ENCODE results near the gene COA5. TPM values are rescaled to one million over a fixed set of nuclear protein-coding genes. Genes with fewer than 3 reads are reported as not detected.
A peak's percentile ranks its signal among the peaks of the same experiment; 100 is the strongest.

Gene COA5
- total RNA-seq, 6 experiments from 2014 or later = 12.5 to 16.9 (median 15.7) TPM

DNA sequence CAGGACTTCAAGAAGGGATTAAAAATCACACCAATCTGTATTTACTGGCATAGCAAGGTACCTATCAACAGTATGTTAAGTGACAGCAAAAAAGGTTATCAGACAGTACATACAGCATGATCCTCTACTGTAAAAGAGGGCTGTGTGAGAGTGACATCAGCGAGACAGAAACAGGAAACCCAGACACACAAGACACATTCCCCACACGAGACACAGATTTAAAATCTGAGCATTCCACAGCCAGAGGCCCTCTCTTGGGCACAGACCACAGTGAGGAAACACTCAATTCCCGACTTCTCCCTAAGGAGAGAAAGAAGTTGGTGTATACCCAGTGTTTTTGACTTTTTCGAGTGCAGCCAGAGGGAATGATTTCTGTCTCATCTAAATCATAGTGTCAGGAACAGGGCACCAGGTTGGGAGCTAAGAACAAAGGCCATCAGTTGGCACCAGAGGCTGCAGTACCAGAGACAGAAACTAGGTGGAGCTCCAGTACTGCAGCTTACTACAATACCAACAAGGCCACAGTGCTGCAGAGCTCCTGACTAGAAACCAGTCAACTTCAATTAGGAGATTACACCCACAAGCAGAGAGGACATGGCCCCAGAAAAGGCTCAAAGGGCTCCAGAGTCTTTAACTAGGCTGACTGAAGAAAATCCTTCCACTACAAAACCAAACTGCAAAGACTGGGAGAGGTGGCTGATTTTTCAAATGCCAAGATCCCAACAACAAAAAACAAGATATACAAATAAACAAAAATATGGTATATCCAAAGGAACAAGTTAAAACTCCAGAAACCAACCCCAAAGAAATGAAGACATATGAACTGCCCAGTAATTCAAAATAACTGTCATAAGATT is 41.1 kb upstream of the COA5 start:
- TF ChIP-seq CTCF (IDR thresholded peaks at IDR 0.05) = peak; percentile 99
- H3K27ac Mint-ChIP-seq = no peak overlapping the region
- no peaks in the 10 kb centered on the region for H3K9me3 Mint-ChIP-seq
- H3K4me1 Mint-ChIP-seq (ENCODE audit: low read depth) = no peaks in the 10 kb centered on the region
- DNase-seq = peak; percentile 65
- H3K36me3 Mint-ChIP-seq (ENCODE audit: low read depth) = no peaks in the 10 kb centered on the region
- H3K27me3 Mint-ChIP-seq (ENCODE audit: insufficient read depth) = peaks cover 10% of the 10 kb centered on the region
- H3K4me3 Mint-ChIP-seq = no peak overlapping the region

DNA sequence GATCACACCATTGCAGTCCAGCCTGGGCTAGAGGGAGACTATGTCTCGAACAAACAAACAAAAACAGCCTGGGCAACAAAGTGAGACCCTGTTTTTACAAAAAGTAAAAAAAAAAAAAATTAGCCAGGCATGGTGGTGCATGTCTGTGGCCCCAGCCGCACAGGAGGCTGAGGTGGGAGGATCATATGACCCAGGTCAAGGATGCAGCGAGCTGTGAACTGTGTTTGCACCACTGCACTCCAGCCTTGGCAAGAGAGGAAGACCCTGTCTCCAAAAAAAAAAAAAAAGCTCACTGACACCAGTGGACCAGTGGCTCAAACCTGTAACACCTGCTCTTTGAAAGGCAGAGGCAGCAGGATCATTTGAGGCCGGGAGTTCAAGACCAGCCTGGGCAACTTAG is 40.1 kb upstream of the COA5 start:
- no peak overlapping the region for H3K27ac Mint-ChIP-seq
- no peak for TF ChIP-seq CTCF (IDR thresholded peaks at IDR 0.05)
- peaks cover 9% of the 10 kb centered on the region for H3K27me3 Mint-ChIP-seq (ENCODE audit: insufficient read depth)
- no peaks in the 10 kb centered on the region for H3K9me3 Mint-ChIP-seq
- H3K36me3 Mint-ChIP-seq (ENCODE audit: low read depth) = no peaks in the 10 kb centered on the region
- no peak overlapping the region for H3K4me3 Mint-ChIP-seq
- H3K4me1 Mint-ChIP-seq (ENCODE audit: low read depth) = peaks cover 6% of the 10 kb centered on the region
- no peak for DNase-seq

DNA sequence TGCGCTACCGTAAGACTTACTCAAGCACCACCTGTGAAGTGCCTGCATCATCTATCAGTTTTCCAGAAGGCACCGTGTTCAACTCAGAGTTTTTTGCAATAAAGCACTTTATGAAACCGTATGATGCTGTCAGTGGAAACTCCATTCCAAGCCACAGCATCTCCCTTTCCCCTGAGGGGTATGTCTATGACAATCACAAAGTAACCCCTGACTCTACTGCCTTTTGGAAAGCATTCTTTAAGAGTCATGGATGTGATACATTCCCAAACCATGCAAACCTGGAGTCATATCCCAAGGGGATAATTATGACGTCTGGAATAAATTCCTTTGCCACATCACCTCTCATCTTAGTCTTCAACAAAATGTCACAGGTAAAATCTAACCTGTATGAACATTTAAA is 39.3 kb upstream of the COA5 start:
- no peaks in the 10 kb centered on the region for H3K36me3 Mint-ChIP-seq (ENCODE audit: low read depth)
- no peak for TF ChIP-seq CTCF (IDR thresholded peaks at IDR 0.05)
- H3K4me3 Mint-ChIP-seq = no peak overlapping the region
- peak; percentile 12 for DNase-seq
- peaks cover 9% of the 10 kb centered on the region for H3K27me3 Mint-ChIP-seq (ENCODE audit: insufficient read depth)
- H3K9me3 Mint-ChIP-seq = no peaks in the 10 kb centered on the region
- peaks cover 10% of the 10 kb centered on the region for H3K4me1 Mint-ChIP-seq (ENCODE audit: low read depth)
- H3K27ac Mint-ChIP-seq = no peak overlapping the region

DNA sequence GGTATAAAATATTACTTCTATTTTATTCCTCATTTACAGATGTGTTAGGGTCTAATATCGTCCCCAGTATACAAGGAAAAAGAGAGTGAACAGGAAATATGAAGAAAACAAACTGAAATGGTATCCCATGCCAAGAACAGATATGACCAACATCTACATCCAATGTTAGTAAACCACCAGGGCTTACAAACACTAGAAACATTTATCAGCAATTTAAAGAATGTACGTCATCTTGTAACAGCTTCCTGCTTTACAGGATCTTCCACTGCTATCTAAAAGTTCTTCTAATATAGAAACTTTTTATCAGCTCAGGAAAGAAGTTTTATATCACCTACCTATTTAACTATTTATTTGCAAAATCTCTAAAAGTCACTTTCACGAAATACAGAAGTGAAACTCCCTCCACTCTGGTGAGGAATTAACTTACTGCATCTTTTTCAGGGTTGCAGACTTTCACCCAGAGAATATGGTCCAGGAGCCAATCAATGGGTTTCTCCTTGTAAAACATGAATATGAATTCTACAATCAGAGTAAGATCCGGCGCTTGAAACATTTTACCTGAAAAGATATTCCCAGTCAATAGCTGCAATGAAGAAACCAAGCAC is 35.3 kb upstream of the COA5 start:
- Mint-ChIP-seq H3K4me1 (ENCODE audit: low read depth) (peaks cover 10% of the 10 kb centered on the region), H3K27me3 (ENCODE audit: insufficient read depth) (peaks cover 5% of the 10 kb centered on the region; the same call in 1 of the 2 replicates)

More for the DNA sequence above, 35.3 kb upstream of the COA5 start:
- no peak for DNase-seq
- H3K27ac Mint-ChIP-seq = no peak overlapping the region
- no peaks in the 10 kb centered on the region for H3K36me3 Mint-ChIP-seq (ENCODE audit: low read depth)
- TF ChIP-seq CTCF (IDR thresholded peaks at IDR 0.05) = no peak
- peak overlapping the region; percentile 6; the same call in 1 of the 2 replicates for H3K4me3 Mint-ChIP-seq
- no peaks in the 10 kb centered on the region for H3K9me3 Mint-ChIP-seq
